Hematopoietic multipotent progenitor cell treated with erythropoietin and hydrocortisone succinate and interleukin-3 and kit ligand, for 4 days (in vitro differentiated cells): ENCODE measurements around the gene OPCML.

ENCODE experiments used
- DNase-seq: peaks from one replicate; pipeline ENCODE4 v3.0.0-alpha.2; 2015

Gene OPCML

GRCh38 chr11:132579634-132580327 lies 952.5 kb downstream of the OPCML start:
- DNase-seq: no peak

- DNase-seq: no peak
These were observed 953.2 kb downstream of the OPCML start for GRCh38 chr11:132579136-132579535.

GRCh38 chr11:132578580-132578979 lies 953.7 kb downstream of the OPCML start:
- no peak for DNase-seq

- DNase-seq: no peak
These were observed 955.6 kb downstream of the OPCML start for GRCh38 chr11:132576706-132577105.

GRCh38 chr11:132564091-132564885 lies 968.0 kb downstream of the OPCML start:
- no peak for DNase-seq

- no peak for DNase-seq
These were observed 969.3 kb downstream of the OPCML start for GRCh38 chr11:132563050-132563449.

- DNase-seq: no peak
These were observed 970.4 kb downstream of the OPCML start for GRCh38 chr11:132561937-132562336.

GRCh38 chr11:132559331-132560036 lies 972.8 kb downstream of the OPCML start:
- DNase-seq: no peak

GRCh38 chr11:132556316-132556715 lies 976.0 kb downstream of the OPCML start:
- no peak for DNase-seq

GRCh38 chr11:132555617-132556016 lies 976.7 kb downstream of the OPCML start:
- no peak for DNase-seq

- DNase-seq: no peak
These were observed 981.3 kb downstream of the OPCML start for GRCh38 chr11:132551016-132551415.

GRCh38 chr11:132549561-132549960 lies 982.7 kb downstream of the OPCML start:
- no peak for DNase-seq

- DNase-seq: no peak
These were observed 983.3 kb downstream of the OPCML start for GRCh38 chr11:132549001-132549400.

GRCh38 chr11:132544007-132544406 lies 988.3 kb downstream of the OPCML start:
- no peak for DNase-seq

GRCh38 chr11:132541794-132542193 lies 990.5 kb downstream of the OPCML start:
- DNase-seq: no peak

- no peak for DNase-seq
These were observed 991.7 kb downstream of the OPCML start for GRCh38 chr11:132540581-132540980.

- DNase-seq: no peak
These were observed 992.5 kb downstream of the OPCML start for GRCh38 chr11:132539590-132540368.

- DNase-seq: no peak
These were observed 993.7 kb downstream of the OPCML start for GRCh38 chr11:132538642-132539041.

GRCh38 chr11:132535830-132536229 lies 996.5 kb downstream of the OPCML start:
- DNase-seq: no peak

- no peak for DNase-seq
These were observed 1000.4 kb downstream of the OPCML start for GRCh38 chr11:132531921-132532320.

- no peak for DNase-seq
These were observed 1004.1 kb downstream of the OPCML start for GRCh38 chr11:132528181-132528580.

- DNase-seq: no peak
These were observed 1008.4 kb downstream of the OPCML start for GRCh38 chr11:132523929-132524328.

GRCh38 chr11:132520199-132520598 lies 1012.1 kb downstream of the OPCML start:
- DNase-seq: no peak
